ENCODE data around the gene FAM200C. TPM values are rescaled to one million over a fixed set of nuclear protein-coding genes. Genes with fewer than 3 reads are reported as not detected.

Gene FAM200C
- total RNA-seq, 2 experiments from 2014 or later, result 0.61 to 0.71 TPM

GRCh38 chr5:160395111-160395510 lies 4.7 kb downstream of the FAM200C start:
- no peak for ATAC-seq (ENCODE audit: low read depth)
- Mint-ChIP-seq H3K4me3 (no peak overlapping the region), H3K4me1 (peaks cover 2% of the 10 kb centered on the region), H3K36me3 (no peaks in the 10 kb centered on the region), H3K27ac (no peak overlapping the region), H3K9me3 (no peaks in the 10 kb centered on the region), H3K27me3 (peaks cover 6% of the 10 kb centered on the region)
- no peak for DNase-seq
- POLR2A ChIA-PET, result no interaction called here

GRCh38 chr5:160390787-160391696 lies 8.8 kb downstream of the FAM200C start:
- DNase-seq, result no peak

GRCh38 chr5:160387445-160387844 lies 12.4 kb downstream of the FAM200C start:
- ATAC-seq (ENCODE audit: low read depth) (no peak), DNase-seq (no peak)
- Mint-ChIP-seq H3K27me3 (peaks cover 5% of the 10 kb centered on the region), H3K36me3 (peaks cover 4% of the 10 kb centered on the region), H3K4me1 (no peaks in the 10 kb centered on the region), H3K9me3 (peaks cover 6% of the 10 kb centered on the region), H3K4me3 (no peak overlapping the region), H3K27ac (no peak overlapping the region)
- POLR2A ChIA-PET, result no interaction called here

More at GRCh38 chr5:160390787-160391696, 8.8 kb downstream of the FAM200C start:
- Mint-ChIP-seq H3K27ac (no peak overlapping the region), H3K36me3 (peaks cover 4% of the 10 kb centered on the region), H3K4me1 (no peaks in the 10 kb centered on the region), H3K4me3 (no peak overlapping the region), H3K9me3 (peaks cover 6% of the 10 kb centered on the region), H3K27me3 (peaks cover 6% of the 10 kb centered on the region)
- ATAC-seq (ENCODE audit: low read depth), result no peak
- POLR2A ChIA-PET, result no interaction called here

GRCh38 chr5:160385496-160385895 lies 14.4 kb downstream of the FAM200C start:
- ATAC-seq (ENCODE audit: low read depth), result no peak
- POLR2A ChIA-PET, result interaction anchor here (0.5 kb wide), 1 partner anchor 202 kb away, joined by 5 read pairs; no protein-coding TSS in a partner anchor
- Mint-ChIP-seq H3K36me3 (peaks cover 4% of the 10 kb centered on the region), H3K4me3 (no peak overlapping the region), H3K27me3 (peaks cover 15% of the 10 kb centered on the region), H3K9me3 (peaks cover 6% of the 10 kb centered on the region), H3K27ac (no peak overlapping the region), H3K4me1 (no peaks in the 10 kb centered on the region)
- DNase-seq, result no peak

GRCh38 chr5:160384681-160385080 lies 15.2 kb downstream of the FAM200C start:
- no peak for ATAC-seq (ENCODE audit: low read depth)
- Mint-ChIP-seq H3K4me3 (no peak overlapping the region), H3K36me3 (peaks cover 4% of the 10 kb centered on the region), H3K27me3 (peaks cover 22% of the 10 kb centered on the region), H3K9me3 (peaks cover 6% of the 10 kb centered on the region), H3K4me1 (no peaks in the 10 kb centered on the region), H3K27ac (no peak overlapping the region)
- POLR2A ChIA-PET, result no interaction called here
- no peak for DNase-seq

- ATAC-seq (ENCODE audit: low read depth), result no peak
- Mint-ChIP-seq H3K9me3 (no peaks in the 10 kb centered on the region), H3K4me1 (no peaks in the 10 kb centered on the region), H3K27me3 (peaks cover 29% of the 10 kb centered on the region), H3K4me3 (no peak overlapping the region), H3K27ac (no peak overlapping the region), H3K36me3 (no peaks in the 10 kb centered on the region)
- POLR2A ChIA-PET, result no interaction called here
- DNase-seq, result no peak
Observed at GRCh38 chr5:160382346-160382745, 17.5 kb downstream of the FAM200C start.

GRCh38 chr5:160380041-160380440 lies 19.8 kb downstream of the FAM200C start:
- DNase-seq, result no peak
- Mint-ChIP-seq H3K4me1 (no peaks in the 10 kb centered on the region), H3K36me3 (no peaks in the 10 kb centered on the region), H3K9me3 (no peaks in the 10 kb centered on the region), H3K27ac (no peak overlapping the region), H3K4me3 (no peak overlapping the region), H3K27me3 (peaks cover 41% of the 10 kb centered on the region)
- POLR2A ChIA-PET, result interaction anchor here (1.2 kb wide), 1 partner anchor 11 kb away, joined by 3 read pairs; no protein-coding TSS in a partner anchor
- no peak for ATAC-seq (ENCODE audit: low read depth)

- Mint-ChIP-seq H3K4me3 (no peak overlapping the region), H3K27ac (no peak overlapping the region), H3K4me1 (no peaks in the 10 kb centered on the region), H3K36me3 (no peaks in the 10 kb centered on the region), H3K27me3 (peaks cover 47% of the 10 kb centered on the region), H3K9me3 (no peaks in the 10 kb centered on the region)
- DNase-seq (no peak), ATAC-seq (ENCODE audit: low read depth) (no peak)
- POLR2A ChIA-PET, result interaction anchor here (1.2 kb wide), 1 partner anchor 10 kb away, joined by 3 read pairs; no protein-coding TSS in a partner anchor
Observed at GRCh38 chr5:160379511-160379910, 20.3 kb downstream of the FAM200C start.

GRCh38 chr5:160378330-160378729 lies 21.5 kb downstream of the FAM200C start:
- peaks cover 58% of the 10 kb centered on the region for H3K27me3 Mint-ChIP-seq
- ATAC-seq (ENCODE audit: low read depth) (no peak), DNase-seq (no peak)
- H3K36me3 Mint-ChIP-seq, result no peaks in the 10 kb centered on the region
- no peak overlapping the region for H3K27ac Mint-ChIP-seq
- POLR2A ChIA-PET, result no interaction called here
- no peaks in the 10 kb centered on the region for H3K4me1 Mint-ChIP-seq
- no peak overlapping the region for H3K4me3 Mint-ChIP-seq
- no peaks in the 10 kb centered on the region for H3K9me3 Mint-ChIP-seq

GRCh38 chr5:160377651-160378050 lies 22.2 kb downstream of the FAM200C start:
- H3K4me1 Mint-ChIP-seq, result no peaks in the 10 kb centered on the region
- H3K27me3 Mint-ChIP-seq, result peaks cover 59% of the 10 kb centered on the region
- DNase-seq (no peak), ATAC-seq (ENCODE audit: low read depth) (no peak)
- H3K36me3 Mint-ChIP-seq, result no peaks in the 10 kb centered on the region
- H3K9me3 Mint-ChIP-seq, result no peaks in the 10 kb centered on the region
- no peak overlapping the region for H3K4me3 Mint-ChIP-seq
- POLR2A ChIA-PET, result no interaction called here
- H3K27ac Mint-ChIP-seq, result no peak overlapping the region

GRCh38 chr5:160376416-160376815 lies 23.4 kb downstream of the FAM200C start:
- no peak overlapping the region for H3K4me3 Mint-ChIP-seq
- H3K27me3 Mint-ChIP-seq, result peaks cover 61% of the 10 kb centered on the region
- no peaks in the 10 kb centered on the region for H3K9me3 Mint-ChIP-seq
- no peaks in the 10 kb centered on the region for H3K36me3 Mint-ChIP-seq
- POLR2A ChIA-PET, result no interaction called here
- no peak for ATAC-seq (ENCODE audit: low read depth)
- no peak overlapping the region for H3K27ac Mint-ChIP-seq
- DNase-seq, result no peak
- H3K4me1 Mint-ChIP-seq, result no peaks in the 10 kb centered on the region

- no peaks in the 10 kb centered on the region for H3K36me3 Mint-ChIP-seq
- ATAC-seq (ENCODE audit: low read depth) (no peak), DNase-seq (no peak)
- H3K4me3 Mint-ChIP-seq, result no peak overlapping the region
- POLR2A ChIA-PET, result no interaction called here
- no peaks in the 10 kb centered on the region for H3K9me3 Mint-ChIP-seq
- peaks cover 67% of the 10 kb centered on the region for H3K27me3 Mint-ChIP-seq
- no peaks in the 10 kb centered on the region for H3K4me1 Mint-ChIP-seq
- no peak overlapping the region for H3K27ac Mint-ChIP-seq
Observed at GRCh38 chr5:160375701-160376100, 24.2 kb downstream of the FAM200C start.

GRCh38 chr5:160375166-160375565 lies 24.7 kb downstream of the FAM200C start:
- Mint-ChIP-seq H3K4me3 (no peak overlapping the region), H3K4me1 (no peaks in the 10 kb centered on the region), H3K27ac (no peak overlapping the region), H3K27me3 (peaks cover 68% of the 10 kb centered on the region), H3K36me3 (no peaks in the 10 kb centered on the region), H3K9me3 (no peaks in the 10 kb centered on the region)
- DNase-seq, result no peak
- POLR2A ChIA-PET, result no interaction called here
- no peak for ATAC-seq (ENCODE audit: low read depth)

GRCh38 chr5:160371294-160371693 lies 28.6 kb downstream of the FAM200C start:
- Mint-ChIP-seq H3K36me3 (no peaks in the 10 kb centered on the region), H3K4me1 (no peaks in the 10 kb centered on the region), H3K9me3 (no peaks in the 10 kb centered on the region), H3K27me3 (peaks cover 82% of the 10 kb centered on the region), H3K4me3 (no peak overlapping the region), H3K27ac (no peak overlapping the region)
- POLR2A ChIA-PET, result no interaction called here
- ATAC-seq (ENCODE audit: low read depth) (no peak), DNase-seq (no peak)

Data from activated naive CD8-positive, alpha-beta T cell treated with anti-CD3 and anti-CD28 coated beads, Interleukin-2, amount 10 ng/mL, durations not matched to agents 7 days and 5 days (primary cell).